NCI-H2081 (cell line): ENCODE results near the gene SERPINI2.
"Not testable (repeated sequence)": the region's sequence is repeated elsewhere in the genome, so short reads cannot be mapped to it uniquely, and the experiment has no call there.

ENCODE experiments used
- DNase-seq, 2 experiments: peaks; one replicate each; lab custom pipeline; 2025; lab: John Stamatoyannopoulos, UW

SERPINI2 gene

GRCh38 chr3:167450195-167450594 is 23.6 kb downstream of the SERPINI2 start:
- no peak for DNase-seq

- no peak for DNase-seq
Observed at GRCh38 chr3:167445491-167445890, 28.4 kb downstream of the SERPINI2 start.

GRCh38 chr3:167441256-167441655 is 32.6 kb downstream of the SERPINI2 start:
- no peak for DNase-seq

GRCh38 chr3:167437428-167438139 is 36.3 kb downstream of the SERPINI2 start:
- no peak for DNase-seq

- DNase-seq, result not testable (repeated sequence)
Observed at GRCh38 chr3:167426962-167427361, 46.9 kb downstream of the SERPINI2 start.

GRCh38 chr3:167422396-167422795 is 51.4 kb downstream of the SERPINI2 start:
- not testable (repeated sequence) for DNase-seq

GRCh38 chr3:167409611-167410010 is 64.2 kb downstream of the SERPINI2 start:
- DNase-seq, result no peak

GRCh38 chr3:167406876-167407492 is 66.9 kb downstream of the SERPINI2 start:
- DNase-seq, result peak; percentile 74 to 80

GRCh38 chr3:167397826-167398225 is 76.0 kb downstream of the SERPINI2 start:
- no peak for DNase-seq

GRCh38 chr3:167396075-167396474 is 77.8 kb downstream of the SERPINI2 start:
- DNase-seq, result no peak

GRCh38 chr3:167394003-167394402 is 79.8 kb downstream of the SERPINI2 start:
- DNase-seq, result peak in 1 of 2 experiments; percentile 30
